Stimulated activated naive CD4-positive, alpha-beta T cell (primary cell): ENCODE measurements around the gene SERPINB13.
"Not testable (repeated sequence)": the region's sequence is repeated elsewhere in the genome, so short reads cannot be mapped to it uniquely, and the experiment has no call there.

Experiments
- DNase-seq, 6 experiments: peaks; one replicate each; lab custom pipeline; 2025; lab: John Stamatoyannopoulos, UW

SERPINB13 gene

DNA sequence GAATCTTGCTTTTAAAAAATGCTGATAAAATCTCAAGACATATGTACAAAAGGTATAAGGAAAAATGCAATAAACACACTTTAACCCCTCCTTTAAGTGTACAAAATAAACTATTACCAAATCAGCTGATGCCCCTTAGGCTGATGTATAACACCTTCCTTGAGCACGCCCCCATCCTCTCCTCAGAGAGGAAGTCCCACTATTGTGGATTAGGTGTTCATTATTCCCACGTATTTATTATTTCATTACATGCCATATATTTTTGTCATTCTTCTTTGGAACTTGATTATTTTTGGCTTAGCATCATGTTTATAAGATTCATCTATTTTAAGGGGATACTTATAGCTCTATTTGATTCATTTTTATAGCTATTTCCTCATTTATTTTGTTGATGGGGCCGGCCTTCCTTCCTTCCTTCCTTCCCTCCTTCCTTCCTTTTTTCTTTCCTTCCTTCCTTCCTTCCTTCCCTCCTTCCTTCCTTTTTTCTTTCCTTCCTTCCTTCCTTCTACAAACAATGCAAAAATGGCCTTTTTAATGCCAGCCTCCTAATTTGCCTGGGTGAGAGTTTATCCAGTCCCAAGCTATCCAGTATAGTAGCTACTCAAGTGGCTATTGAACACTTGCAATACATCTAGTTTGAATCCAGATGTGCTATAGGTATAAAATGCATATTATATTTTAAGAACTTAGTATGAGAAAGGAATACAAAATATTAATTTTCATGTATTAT lies 4.0 kb downstream of the SERPINB13 start:
- no peak for DNase-seq

DNA sequence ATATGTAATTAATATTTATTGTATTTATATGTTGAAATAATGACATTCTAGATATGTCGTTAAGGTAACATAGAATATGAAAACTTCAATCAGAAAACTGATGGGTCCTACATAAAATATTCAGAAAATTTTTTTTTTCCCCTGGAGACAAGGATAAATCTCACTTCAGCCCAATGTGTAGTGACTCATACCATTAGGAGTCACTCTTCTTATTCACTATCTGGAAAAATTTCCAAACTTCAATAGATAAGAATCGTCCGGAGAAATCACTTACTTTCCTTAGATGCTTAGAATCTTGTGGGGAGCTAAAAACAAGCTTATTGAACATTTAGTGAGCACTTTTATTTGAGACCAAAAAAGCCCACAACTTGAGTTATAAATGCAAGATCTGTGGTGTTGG lies 4.6 kb downstream of the SERPINB13 start:
- DNase-seq: no peak

DNA sequence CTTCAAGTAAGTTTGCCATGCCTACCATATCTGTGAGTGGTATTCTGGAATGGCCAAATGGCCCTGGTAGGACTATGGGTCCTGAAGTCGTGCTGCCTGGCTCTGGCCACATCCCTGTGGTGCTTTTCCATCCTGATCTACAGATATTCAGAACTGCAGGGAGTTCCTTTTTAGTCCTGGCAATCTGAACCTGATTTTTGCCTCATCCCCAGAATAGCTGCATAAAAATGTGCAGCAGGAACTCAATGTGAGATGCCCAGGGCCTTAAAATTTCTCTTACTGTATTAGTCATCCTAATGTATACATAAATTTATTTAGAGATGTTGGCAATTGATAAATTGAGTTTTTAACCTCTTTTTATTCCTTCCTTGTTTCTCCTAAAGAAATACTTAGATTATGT lies 5.3 kb downstream of the SERPINB13 start:
- no peak for DNase-seq

DNA sequence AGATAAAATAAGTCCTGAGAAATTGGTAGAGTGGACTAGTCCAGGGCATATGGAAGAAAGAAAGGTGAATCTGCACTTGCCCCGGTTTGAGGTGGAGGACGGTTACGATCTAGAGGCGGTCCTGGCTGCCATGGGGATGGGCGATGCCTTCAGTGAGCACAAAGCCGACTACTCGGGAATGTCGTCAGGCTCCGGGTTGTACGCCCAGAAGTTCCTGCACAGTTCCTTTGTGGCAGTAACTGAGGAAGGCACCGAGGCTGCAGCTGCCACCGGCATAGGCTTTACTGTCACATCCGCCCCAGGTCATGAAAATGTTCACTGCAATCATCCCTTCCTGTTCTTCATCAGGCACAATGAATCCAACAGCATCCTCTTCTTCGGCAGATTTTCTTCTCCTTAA lies 9.8 kb downstream of the SERPINB13 start:
- DNase-seq: no peak

DNA sequence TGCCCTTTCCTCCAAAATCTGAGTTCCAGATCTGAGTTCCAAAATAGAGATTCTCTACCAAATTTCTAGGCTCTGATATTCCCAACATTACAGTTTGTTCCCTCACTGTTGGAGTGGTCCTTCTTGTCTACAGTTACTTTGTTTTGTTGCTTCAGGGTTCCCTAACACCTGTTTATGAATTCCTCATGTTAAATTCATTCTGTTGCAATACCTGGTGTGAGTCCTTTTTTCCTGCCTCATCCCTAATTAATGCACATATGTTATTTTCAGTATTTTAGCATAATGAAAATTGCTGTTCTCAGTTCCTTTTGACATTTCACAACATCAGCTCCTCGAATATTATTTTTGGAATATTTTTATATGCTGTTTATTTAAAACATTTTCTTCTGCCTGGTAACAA lies 16.2 kb downstream of the SERPINB13 start:
- DNase-seq: no peak

DNA sequence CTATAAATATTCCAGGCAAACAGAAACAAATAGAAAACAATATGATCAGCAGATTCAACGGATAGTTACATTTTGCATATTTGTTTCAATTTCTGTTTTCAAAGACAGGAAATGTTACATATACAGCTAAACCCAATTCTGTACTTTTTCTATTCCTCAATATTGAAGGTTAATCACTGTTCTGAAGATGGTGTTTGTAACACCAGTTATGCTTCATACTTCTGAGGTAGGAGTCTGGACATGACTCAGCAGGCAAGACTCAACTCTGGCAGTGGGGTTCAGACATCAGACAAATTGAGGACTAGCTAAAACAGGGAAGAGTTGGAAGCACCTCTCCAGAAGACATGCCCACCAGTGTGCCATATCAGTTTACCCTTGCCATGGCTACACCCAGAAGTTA lies 16.6 kb downstream of the SERPINB13 start:
- DNase-seq: no peak

DNA sequence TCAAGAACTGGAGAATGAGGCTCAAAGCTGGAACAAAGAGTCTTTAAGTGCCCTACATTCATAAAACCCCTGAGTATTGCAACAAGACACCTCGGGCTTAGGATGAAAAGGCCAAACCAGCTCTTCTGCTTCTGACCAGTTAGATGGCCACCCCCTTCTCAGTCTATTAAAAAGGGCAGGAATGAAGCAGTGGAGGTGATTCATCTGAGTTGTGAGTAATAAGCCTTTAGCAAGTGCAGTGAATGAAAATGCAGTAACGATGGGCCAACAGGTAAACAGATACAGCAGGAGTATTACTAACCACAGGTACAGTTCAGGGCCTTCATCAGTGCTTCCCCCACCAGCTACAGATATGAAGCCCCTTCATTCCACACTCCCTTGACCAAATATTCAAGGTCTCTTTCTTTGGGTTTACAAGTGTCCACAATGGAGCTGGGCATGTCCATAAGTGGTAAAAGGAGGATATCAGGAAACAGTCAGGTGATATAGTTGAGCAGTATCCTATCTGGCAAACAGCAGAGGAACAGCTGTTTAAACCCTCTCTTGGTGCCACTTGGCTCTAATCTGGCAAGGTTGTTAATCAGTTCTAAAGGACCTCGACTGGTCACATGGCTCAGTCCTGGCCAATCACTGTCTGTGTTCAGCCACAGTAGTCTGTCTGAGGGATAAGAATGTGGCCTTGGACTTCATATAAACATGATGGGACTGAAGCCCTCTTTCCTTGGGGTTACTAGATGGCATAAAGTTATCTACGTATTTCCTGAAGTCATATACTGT lies 17.8 kb downstream of the SERPINB13 start:
- no peak for DNase-seq

DNA sequence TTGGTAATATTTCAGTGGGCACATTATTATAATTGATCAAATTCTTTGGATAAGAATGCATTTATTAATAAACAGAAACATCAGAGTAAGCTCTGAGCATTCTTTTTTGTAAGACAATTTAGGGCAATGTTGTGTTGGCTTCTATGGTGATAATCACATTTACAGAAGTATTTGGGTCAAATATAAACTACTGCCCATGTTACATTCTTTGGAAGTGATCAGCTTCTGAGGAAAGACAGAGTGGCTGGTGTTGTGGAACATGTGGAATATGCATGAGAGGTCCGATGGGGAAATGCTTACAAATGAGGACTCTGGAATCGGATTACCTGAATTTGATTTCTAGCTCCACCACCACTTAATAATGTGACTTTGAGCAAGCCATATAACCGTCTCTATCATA lies 19.4 kb downstream of the SERPINB13 start:
- DNase-seq: no peak

DNA sequence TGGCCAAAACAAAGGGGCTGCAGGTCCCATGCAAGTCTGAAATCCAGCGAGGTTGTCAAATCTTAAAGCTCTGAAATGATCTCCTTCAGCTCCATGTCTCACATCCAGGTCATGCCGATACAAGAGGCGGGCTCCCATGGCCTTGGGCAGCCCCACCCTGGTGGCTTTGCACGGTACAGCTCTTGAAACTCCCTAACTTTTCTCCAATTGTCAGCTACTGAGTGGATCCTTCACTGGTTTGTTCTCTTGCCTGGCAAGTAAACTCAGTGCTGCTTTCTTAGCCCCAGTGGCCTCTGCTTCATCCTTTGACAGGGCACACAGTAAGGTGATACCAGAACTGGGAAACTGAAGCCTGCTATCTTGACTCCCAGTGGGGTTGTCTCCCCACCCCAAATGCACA lies 26.3 kb downstream of the SERPINB13 start:
- no peak for DNase-seq

DNA sequence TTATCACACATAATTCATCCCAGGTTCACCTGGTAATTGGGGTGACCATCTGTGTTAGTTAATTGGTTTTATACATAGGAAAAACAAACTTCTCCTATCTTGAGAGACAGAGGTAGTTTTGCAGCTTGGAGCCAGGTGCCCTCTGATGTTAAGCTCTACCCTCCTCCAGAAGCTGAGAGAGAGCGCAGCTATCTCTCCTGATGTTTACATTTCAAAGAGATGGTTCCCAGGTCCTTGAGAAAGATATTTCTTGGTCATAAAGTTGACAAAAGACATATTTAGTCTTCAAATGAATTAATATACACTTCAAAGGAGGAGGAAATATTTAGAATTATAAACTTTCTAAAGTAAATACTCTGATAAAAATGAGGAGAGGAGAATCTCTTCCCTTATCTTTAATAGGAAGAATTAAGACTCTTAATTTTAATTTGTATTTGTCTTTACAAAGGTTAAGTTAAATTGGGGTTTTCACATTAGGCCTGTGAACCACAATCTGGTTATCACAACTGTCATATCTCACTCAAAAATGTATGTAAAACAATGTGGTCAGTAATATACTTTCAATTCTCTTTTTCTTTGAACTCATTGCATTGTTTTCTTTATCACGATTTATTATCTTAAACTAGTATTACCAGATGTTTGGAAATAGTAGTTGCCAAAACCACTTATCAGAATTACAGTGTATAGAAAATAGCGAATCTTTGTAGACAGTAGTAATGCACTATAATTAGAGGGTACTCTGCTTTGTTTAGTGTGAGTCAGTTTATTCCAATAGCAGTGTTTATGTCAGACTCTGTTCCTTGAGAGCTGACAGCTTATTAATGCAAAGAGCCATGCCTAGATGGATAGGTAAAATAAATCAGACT lies 30.1 kb downstream of the SERPINB13 start:
- no peak for DNase-seq

DNA sequence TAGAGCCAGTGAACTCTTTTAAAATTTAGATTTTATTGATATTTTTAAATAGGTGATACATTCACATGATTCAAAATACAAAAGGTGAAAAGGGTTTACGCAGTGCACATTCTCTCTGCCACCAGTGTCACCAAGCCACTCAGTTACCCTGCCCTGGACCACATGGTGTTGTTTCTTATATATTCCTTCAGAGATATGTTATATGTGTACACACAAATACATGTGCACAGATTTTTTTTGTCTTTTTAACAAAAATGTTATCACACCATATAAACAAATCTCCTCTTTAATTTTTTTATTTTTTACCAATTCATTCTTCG lies 30.7 kb downstream of the SERPINB13 start:
- no peak for DNase-seq

DNA sequence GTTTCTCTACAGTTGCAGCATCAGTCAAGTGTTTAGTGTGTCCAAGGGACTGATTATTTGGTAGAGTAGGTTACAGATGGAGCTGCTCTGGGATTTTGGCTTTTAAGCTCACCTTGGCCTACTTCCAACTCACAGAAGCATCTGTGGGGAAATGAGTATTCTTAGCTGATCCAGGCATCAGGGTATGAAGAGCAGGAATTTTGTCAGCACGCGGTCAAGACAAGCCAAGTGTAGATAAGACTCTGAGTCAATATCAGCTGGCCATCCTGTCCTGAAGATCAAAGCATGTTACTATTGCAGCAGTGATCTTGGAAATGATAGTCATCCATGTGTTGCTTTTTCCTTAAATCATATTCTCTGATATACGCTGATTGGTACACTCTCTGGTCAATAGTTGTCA lies 32.5 kb downstream of the SERPINB13 start:
- no peak for DNase-seq

DNA sequence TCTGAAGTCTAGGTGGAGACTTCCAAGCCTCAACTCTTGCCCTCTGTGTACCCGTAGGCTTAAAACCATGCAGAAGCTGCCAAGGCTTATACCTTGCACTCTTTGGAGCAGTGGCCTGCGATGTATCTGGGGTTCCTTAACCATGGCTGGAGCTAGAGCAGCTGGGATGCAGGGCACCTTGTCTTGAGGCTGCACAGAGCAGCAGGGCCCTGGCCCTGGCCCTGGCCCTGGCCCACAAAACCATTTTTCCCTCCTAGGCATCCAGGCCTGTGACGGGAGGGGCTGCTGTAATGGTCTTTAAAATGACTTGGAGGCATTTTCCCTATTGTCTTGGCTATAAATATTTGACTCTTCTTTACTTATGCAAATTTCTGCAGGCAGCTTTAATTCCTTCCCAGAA lies 37.7 kb downstream of the SERPINB13 start:
- DNase-seq: no peak

DNA sequence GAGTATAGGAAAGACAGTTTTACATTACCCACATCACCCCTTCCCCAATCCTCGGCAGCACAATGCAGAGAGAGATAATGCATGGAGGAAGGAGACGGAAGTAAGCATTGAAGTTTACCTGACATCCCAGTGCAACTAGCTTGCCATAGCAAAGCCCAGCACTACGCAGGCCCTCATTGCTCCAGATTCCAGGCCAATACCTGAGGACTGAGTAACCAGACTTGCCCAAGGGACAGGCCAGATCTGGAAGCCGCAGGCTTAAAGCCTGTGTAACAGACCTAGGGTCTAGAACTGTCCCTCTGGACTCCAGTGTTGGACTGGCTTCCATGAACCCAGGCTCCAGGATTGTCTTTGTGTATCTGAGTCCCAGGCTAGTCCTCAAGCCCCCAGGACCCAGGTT lies 39.3 kb downstream of the SERPINB13 start:
- no peak for DNase-seq

DNA sequence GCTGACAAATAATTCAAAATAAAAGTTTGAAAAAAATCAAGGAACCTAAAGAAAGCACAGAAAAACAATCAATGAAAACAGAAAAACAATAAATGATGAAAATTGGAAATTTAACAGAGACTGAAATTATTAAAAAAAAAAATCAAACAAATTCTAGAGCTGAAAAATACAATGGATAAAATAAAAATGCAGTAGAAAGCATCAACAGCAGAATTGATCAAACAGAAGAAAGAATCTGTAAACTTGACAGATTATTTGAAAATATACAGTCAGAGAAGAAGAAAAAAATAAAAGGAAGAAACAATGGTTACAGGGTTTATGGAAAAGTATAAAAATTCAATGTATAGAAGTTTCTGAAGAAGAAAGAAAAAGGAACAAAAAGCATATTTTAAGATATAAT lies 40.7 kb downstream of the SERPINB13 start:
- DNase-seq: no peak

DNA sequence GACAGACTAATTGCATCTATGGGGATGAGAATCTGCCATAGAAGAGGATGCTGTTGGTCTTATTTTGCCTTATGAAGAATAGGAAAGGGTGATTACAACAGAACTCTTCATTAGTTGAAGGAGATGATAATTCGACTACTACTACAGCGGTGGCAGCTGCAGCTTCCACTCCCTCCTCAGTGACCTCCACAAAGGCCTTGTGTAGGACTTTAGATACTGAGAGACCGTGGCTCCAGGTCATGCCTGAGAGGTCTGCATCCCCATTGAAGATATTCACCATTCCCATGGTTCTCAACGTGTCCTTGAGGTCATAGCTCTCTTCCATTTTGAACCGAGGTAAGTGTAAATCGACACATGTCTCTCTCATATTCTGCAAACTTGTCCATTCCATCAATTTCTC lies 50.6 kb downstream of the SERPINB13 start:
- no peak for DNase-seq

DNA sequence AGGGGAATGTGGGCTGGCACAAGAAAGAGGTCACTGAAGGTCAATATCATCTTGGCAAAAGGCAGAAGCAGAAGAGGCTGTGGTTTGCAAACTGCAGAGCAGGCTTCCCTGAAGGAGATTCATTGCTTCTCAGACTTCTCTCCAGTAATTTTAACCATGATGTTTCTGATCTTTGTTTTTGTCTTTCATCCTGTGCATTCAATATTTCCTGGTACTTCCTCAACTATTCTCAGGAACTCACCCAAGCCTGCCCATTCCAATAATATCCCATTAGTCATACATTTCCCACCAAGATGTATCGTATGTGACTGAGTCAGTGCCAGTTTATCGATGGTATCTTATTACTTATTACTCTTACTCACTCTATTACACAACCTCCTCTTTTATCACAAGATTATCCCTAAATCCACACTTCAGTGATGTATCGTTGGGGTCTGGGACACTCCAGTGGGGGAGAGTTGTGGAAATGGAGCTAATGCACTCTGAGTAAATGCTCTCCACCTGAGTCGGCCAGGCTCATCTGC lies 54.1 kb downstream of the SERPINB13 start:
- not testable (repeated sequence) for DNase-seq

DNA sequence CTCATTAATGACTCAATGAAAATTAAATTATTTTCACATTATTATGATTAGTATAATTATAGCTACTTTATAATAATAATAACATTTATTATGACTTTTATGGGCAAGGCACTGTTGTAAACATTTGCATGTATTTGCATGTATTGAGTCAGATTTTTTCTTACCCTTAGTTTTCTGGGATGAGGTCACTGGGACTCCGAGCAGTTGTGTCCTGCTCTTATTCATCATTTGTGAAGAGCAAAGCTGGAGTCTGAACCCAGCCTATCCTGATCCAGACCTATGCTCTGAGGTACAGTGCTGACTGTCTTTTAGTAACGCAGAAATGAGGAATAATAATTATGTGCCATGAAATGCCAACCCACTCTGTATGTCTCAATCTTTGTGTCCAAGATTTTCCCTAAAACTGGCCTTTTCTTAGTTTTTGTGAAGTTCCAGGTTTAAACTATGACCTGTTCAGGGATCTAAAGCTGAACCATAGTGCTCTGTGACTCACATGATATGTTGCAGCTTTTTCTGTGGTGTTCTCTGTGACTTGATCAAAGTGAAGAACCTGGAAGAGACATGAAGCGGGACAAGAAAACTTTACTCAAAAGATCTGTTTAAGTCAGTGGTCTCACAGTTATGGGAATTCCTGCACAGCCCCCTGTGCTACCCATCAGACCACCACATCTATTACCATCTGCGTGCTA lies 55.7 kb downstream of the SERPINB13 start:
- not testable (repeated sequence) for DNase-seq

DNA sequence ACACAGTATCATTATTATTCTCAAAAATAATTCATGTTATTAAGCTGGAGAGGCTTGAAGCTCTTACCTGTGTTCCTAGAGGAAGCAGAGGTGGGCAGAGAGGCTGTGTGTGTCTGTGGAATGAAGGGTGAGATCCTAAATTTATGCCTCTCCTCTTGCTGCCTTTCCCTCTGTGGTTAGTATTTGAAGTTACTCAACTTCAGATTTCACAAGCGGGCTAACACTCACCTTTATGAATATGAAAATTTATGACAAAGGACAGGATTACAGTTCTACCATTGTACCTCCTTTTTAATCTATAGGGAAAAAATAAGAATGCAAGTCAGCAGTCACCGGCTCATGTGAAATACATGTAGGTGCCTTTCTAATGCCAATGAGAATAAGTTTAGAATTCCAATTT lies 57.0 kb downstream of the SERPINB13 start, which contains the start of gene SERPINB4:
TSS of gene SERPINB4 (minus strand) at position 115 of the 400 bp plus-strand sequence. CDS start 679 bp downstream, outside the sequence.
- not testable (repeated sequence) for DNase-seq

DNA sequence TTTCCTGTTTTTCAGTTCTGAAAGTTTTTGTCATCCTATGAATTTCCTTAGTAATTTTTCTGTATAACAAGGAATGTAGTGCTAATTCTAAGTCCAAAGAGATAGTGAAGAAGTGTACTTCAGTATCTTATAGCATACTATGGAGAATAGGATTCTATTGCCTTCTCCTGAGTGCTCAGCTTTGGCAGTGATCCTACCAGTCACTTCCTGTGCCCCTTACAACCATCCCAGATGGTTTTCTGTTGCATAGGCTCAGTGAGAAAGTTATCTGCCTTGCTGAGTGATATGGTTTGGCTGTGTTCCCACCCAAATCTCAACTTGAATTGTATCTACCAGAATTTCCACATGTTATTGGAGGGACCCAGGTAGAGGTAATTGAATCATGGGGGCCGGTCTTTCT lies 57.6 kb downstream of the SERPINB13 start:
- not testable (repeated sequence) for DNase-seq

DNA sequence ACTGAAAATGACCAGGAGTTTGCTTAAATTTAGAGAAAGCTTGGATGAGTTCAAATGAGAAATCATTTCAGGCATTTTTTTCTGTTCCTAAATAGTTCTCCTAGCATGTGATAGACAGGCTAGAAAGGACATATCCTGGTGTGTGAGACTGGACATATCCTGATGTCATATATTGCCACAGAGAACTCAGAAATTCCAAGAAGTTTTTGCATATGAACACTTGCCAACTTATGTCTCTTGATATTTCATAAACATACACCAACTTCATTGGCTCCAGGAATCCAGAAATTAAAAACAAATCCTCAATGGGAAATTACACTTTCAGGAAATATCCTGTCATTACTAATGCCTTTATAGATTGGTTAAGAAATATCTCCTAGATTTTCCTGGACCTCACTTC lies 59.8 kb downstream of the SERPINB13 start:
- no peak for DNase-seq

DNA sequence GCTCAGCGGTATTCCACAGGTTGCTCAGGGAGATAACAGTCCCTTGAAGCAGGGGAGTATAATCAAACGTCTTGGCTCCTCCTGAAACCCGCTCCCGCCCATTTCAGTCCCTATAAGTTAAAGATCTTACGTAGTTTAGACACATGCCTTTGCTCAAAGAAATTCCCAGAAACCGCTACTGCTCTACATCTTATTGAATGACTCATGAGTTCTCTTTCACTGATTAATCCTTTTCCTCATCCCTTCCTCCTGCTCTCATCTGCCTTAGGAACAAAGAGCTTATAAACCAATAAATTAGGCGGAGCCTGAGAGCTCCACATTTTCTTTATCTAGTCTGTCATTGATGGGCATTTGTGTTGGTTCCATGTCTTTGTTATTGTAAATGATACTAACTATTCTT lies 61.1 kb downstream of the SERPINB13 start:
- DNase-seq: no peak
